GM12878 (cell line): ENCODE measurements around the gene TAS2R38. TPM values are rescaled to one million over a fixed set of nuclear protein-coding genes. Genes with fewer than 3 reads are reported as not detected.

Experiments
- ATAC-seq: fragments of 200-7000 bp; cut with Tn5 transposase; 3 replicates; pipeline ENCODE4 v1.9.1; 2020; ENCODE audit warnings: mild to moderate bottlenecking, moderate library complexity
- BruUV-seq: library from RNA; stranded (reverse); fragments of 400-500 nt; replicated peaks from 2 replicates; lab custom pipeline; 2021; lab: Mats Ljungman, UMichigan
- CTCF ChIA-PET: fragments of 300-600 bp; sonication (Branson Sonifier 250); formaldehyde crosslinking; extraction: SDS; loops from one replicate; lab custom pipeline; 2021; ENCODE audit warnings: inconsistent platforms; lab: Yijun Ruan, JAX
- POLR2A ChIA-PET: fragments of 350-600 bp; formaldehyde crosslinking; extraction: SDS; loops from one replicate; lab custom pipeline; 2021; ENCODE audit warnings: inconsistent platforms; lab: Charles Lee
- RAD21 ChIA-PET: fragments of 300-600 bp; sonication (Branson Sonifier 250); formaldehyde crosslinking; loops from one replicate; lab custom pipeline; 2023; ENCODE audit warnings: antibody characterized with exemption; ENCODE audit not compliant: unreplicated experiment; lab: Charles Lee
- SMC1A ChIA-PET: fragments of 300-600 bp; sonication (Branson Sonifier 250); formaldehyde crosslinking; loops from one replicate; lab custom pipeline; 2023; ENCODE audit not compliant: unreplicated experiment, uncharacterized antibody; lab: Charles Lee
- DNase-seq: peaks from one replicate; pipeline ENCODE4 v3.0.0-alpha.2; 2011; ENCODE audit warnings: low read depth, low spot score
- FAIRE-seq: peaks from 3 replicates; lab custom pipeline; 2011; peaks lifted over from hg19 to GRCh38; lab: Jason Lieb, UNC
- H2AFZ ChIP-seq: 2 replicates; pipeline ENCODE4 v1.6.0; 2011; ENCODE audit warnings: low read depth, low read length, control low read depth; ENCODE audit not compliant: control insufficient read depth
- H3K27ac ChIP-seq: 2 replicates; pipeline ENCODE4 v1.5.1; 2011; ENCODE audit warnings: control low read depth; ENCODE audit not compliant: control insufficient read depth, insufficient read depth
- H3K27me3 ChIP-seq, 2 experiments: replicated peaks in 1 of 2; 2 replicates each; pipeline versions ENCODE4 v1.6.0 to v1.6.1; 2011; ENCODE audit warnings: low read length in 1 of 2; ENCODE audit not compliant: control insufficient read depth in 2 of 2, insufficient read depth in 2 of 2
- H3K36me3 ChIP-seq, 2 experiments: 2 replicates each; pipeline ENCODE4 v1.5.1; 2011; ENCODE audit warnings: low read length in 1 of 2; ENCODE audit not compliant: control insufficient read depth in 2 of 2, insufficient read depth in 2 of 2
- H3K4me1 ChIP-seq: 2 replicates; pipeline ENCODE4 v1.6.1; 2011; ENCODE audit warnings: mild to moderate bottlenecking, low read length, moderate library complexity, mixed read lengths; ENCODE audit not compliant: control insufficient read depth, insufficient read depth
- H3K4me2 ChIP-seq: 2 replicates; pipeline ENCODE4 v1.6.0; 2011; ENCODE audit warnings: control low read depth; ENCODE audit not compliant: control insufficient read depth, insufficient read depth
- H3K4me3 ChIP-seq: fragments of 200-600 bp; sonication (generic); 2 replicates; pipeline ENCODE4 v1.5.1; 2016
- H3K79me2 ChIP-seq: 2 replicates; pipeline ENCODE4 v1.6.0; 2011; ENCODE audit warnings: low read length; ENCODE audit not compliant: control insufficient read depth, insufficient read depth
- H3K9ac ChIP-seq: 2 replicates; pipeline ENCODE4 v1.8.0; 2011; ENCODE audit warnings: low read length, control low read depth, mixed read lengths; ENCODE audit not compliant: control insufficient read depth, insufficient read depth
- H3K9me3 ChIP-seq: replicated peaks from 3 replicates; pipeline ENCODE4 v1.5.1; 2011; ENCODE audit warnings: mild to moderate bottlenecking, low read length; ENCODE audit not compliant: control insufficient read depth, insufficient read depth
- H4K20me1 ChIP-seq: 2 replicates; pipeline ENCODE4 v1.6.0; 2011; ENCODE audit not compliant: control insufficient read depth, insufficient read depth
- NRF1 ChIP-seq: conservative IDR thresholded peaks from 2 replicates; pipeline ENCODE4 v1.6.1; 2011; ENCODE audit warnings: mild to moderate bottlenecking, low read depth, low read length, improper control_type of control experiment
- SUPT20H ChIP-seq: IDR thresholded peaks from 2 replicates; pipeline ENCODE4 v1.6.1; 2011; ENCODE audit warnings: low read depth, mild to moderate bottlenecking, low read length, moderate library complexity, borderline replicate concordance; ENCODE audit not compliant: control insufficient read depth
- TARDBP ChIP-seq: IDR thresholded peaks from 2 replicates; pipeline ENCODE4 v1.6.1; 2016; ENCODE audit warnings: borderline replicate concordance
- ZNF217 ChIP-seq: fragments of 450-650 bp; IDR thresholded peaks from 2 replicates; pipeline ENCODE4 v1.6.1; 2017; ENCODE audit warnings: antibody characterized with exemption, mild to moderate bottlenecking
- whole genome bisulfite sequencing: methylation state at CpG from one replicate; pipeline ENCODE4 v1.1.6; 2016; ENCODE audit warnings: low lambda C conversion rate; ENCODE audit not compliant: insufficient replicate concordance, insufficient coverage; ENCODE audit errors: missing lambda C conversion rate; 5-methylcytosine and 5-hydroxymethylcytosine counted together
- in situ Hi-C: fragments of 300-500 bp; cut with MboI; formaldehyde crosslinking; loops from 9 replicates; pipeline ENCODE4 v1.14.3; 2018; ENCODE audit warnings: mixed read lengths
- intact Hi-C: fragments of 100-400 bp; cut with micrococcal nuclease; formaldehyde crosslinking; loops from one replicate; pipeline ENCODE4 v1.14.2; 2022; ENCODE audit not compliant: unreplicated experiment
- polyA plus RNA-seq, 11 experiments: library from polyadenylated mRNA; depleted of rRNA in 4 of 11; unstranded in 6 of 11; stranded (reverse) in 5 of 11; fragments of >200 nt; fragmentation: Nextera tagmentation in 4 of 11; fragmentation: Illumina TruSeq in 1 of 11; extraction: Ambion mirVana in 4 of 11; extraction: Trizol in 1 of 11; gene quantifications; 1 replicate in 1 of 11; 2 replicates in 10 of 11; pipeline versions ENCODE4 v1.2.1 to v1.2.3, GENCODE V29; 2011 to 2016; ENCODE audit warnings: inconsistent platforms in 2 of 11, missing spikeins in 2 of 11, low read depth in 1 of 11
- total RNA-seq, 4 experiments: library from RNA; depleted of rRNA in 3 of 4; stranded (reverse); fragments of >200 nt in 3 of 4; fragmentation: Illumina TruSeq in 1 of 4; extraction: Trizol in 1 of 4; gene quantifications; 2 replicates each; pipeline versions ENCODE4 v1.2.1 to v1.2.3, GENCODE V29; 2013 to 2021
- TF ChIP-seq, protein P1 (sequence below), 3 experiments: IDR thresholded peaks in 2 of 3; conservative IDR thresholded peaks in 1 of 3; 2 replicates each; pipeline ENCODE4 v1.5.1; 2011; ENCODE audit warnings: low read depth in 3 of 3, low read length in 3 of 3, mild to moderate bottlenecking in 3 of 3, control low read depth in 2 of 3, moderate library complexity in 2 of 3, inconsistent platforms in 1 of 3, mixed read lengths in 1 of 3; ENCODE audit not compliant: control insufficient read depth in 2 of 3, insufficient read depth in 1 of 3; ENCODE audit errors: extremely low read depth in 1 of 3

TAS2R38 gene
- total and polyA plus RNA-seq, 10 of the 15 experiments (the other 5 are each of a cell fraction or from before 2014, with no cell fraction given), result not detected

DNA sequence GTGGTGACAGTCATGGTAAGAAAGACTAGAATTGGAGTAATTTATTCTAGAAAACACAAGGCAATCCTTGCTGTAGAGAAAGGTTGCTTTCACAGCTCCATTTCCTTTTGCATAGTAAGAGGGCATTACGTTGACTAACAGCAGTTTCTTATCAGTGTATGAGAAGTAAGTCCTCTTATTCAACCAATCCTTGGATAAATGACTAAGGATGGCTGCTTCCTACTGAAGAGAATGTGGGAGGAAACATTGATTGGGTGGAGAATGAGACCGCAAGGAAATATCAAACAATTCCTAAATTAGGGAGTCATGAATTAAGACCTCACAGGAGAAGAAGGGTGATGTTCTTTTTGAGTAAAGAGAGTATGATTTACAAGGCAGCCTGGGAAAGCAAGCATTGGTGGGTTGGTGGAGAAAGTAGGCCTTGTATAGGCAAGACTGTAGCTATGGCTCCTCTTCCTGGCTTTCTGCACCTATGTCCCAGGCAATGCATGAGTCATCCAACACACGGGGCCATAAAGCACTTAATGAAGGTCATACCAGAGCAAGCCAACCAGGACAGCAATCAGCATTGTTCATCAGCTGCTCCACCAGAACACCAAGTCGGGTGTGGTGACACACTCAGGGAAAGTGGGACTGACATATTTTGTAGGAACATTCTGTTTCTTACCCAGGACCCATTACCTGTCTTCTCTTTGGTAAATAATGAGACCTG is 27.7 kb upstream of the TAS2R38 start:
- H4K20me1 ChIP-seq, result no peaks in the 10 kb centered on the region
- no peak for FAIRE-seq
- no peak overlapping the region for H3K9ac ChIP-seq
- H3K36me3 ChIP-seq, result no peaks in the 10 kb centered on the region
- TF ChIP-seq SUPT20H (no peak), TARDBP (no peak), NRF1 (no peak), ZNF217 (no peak)
- TF ChIP-seq, protein P1, sequence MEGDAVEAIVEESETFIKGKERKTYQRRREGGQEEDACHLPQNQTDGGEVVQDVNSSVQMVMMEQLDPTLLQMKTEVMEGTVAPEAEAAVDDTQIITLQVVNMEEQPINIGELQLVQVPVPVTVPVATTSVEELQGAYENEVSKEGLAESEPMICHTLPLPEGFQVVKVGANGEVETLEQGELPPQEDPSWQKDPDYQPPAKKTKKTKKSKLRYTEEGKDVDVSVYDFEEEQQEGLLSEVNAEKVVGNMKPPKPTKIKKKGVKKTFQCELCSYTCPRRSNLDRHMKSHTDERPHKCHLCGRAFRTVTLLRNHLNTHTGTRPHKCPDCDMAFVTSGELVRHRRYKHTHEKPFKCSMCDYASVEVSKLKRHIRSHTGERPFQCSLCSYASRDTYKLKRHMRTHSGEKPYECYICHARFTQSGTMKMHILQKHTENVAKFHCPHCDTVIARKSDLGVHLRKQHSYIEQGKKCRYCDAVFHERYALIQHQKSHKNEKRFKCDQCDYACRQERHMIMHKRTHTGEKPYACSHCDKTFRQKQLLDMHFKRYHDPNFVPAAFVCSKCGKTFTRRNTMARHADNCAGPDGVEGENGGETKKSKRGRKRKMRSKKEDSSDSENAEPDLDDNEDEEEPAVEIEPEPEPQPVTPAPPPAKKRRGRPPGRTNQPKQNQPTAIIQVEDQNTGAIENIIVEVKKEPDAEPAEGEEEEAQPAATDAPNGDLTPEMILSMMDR (IDR thresholded peaks at IDR 0.05 in 2 of 3, conservative IDR thresholded peaks at IDR 0.05 in 1 of 3; ENCODE audit: control insufficient read depth in 2 of 3, extremely low read depth in 1 of 3, insufficient read depth in 1 of 3, low read depth in 3 of 3, low read length in 3 of 3), result no peak
- WGBS, result 24% methylated on average over 4 of the region's 4 CpGs
- H3K27me3 ChIP-seq, result no peaks in the 10 kb centered on the region
- SMC1A ChIA-PET, result no interaction called here
- ATAC-seq, result no peak
- H2AFZ ChIP-seq, result no peak overlapping the region
- H3K4me2 ChIP-seq, result no peak overlapping the region
- BruUV-seq, result no TSS peak
- POLR2A ChIA-PET, result no interaction called here
- CTCF ChIA-PET, result interaction anchor here (1.6 kb wide), 1 partner anchor 25 kb away, joined by 5 read pairs; no protein-coding TSS in a partner anchor
- no peak overlapping the region for H3K27ac ChIP-seq
- no peaks in the 10 kb centered on the region for H3K4me1 ChIP-seq
- no peaks in the 10 kb centered on the region for H3K9me3 ChIP-seq
- no peak overlapping the region for H3K4me3 ChIP-seq
- RAD21 ChIA-PET, result no interaction called here
- intact Hi-C loops (no loop called here), in situ Hi-C loops (no loop called here)
- DNase-seq, result no peak
- H3K79me2 ChIP-seq, result no peaks in the 10 kb centered on the region
